HepG2 (cell line): Measurements from ENCODE around the gene UBE2I. TPM values are rescaled to one million over a fixed set of nuclear protein-coding genes. Genes with fewer than 3 reads are reported as not detected.
A peak's percentile ranks its signal among the peaks of the same experiment; 100 is the strongest.

ENCODE experiments used
- KAT2B ChIP-seq: fragments of 150-350 bp; IDR thresholded peaks from 2 replicates; pipeline ENCODE4 v1.6.1; 2014; ENCODE audit warnings: low read depth, low read length, borderline replicate concordance
- MEIS1 ChIP-seq: sonication (generic); formaldehyde crosslinking; IDR thresholded peaks from 2 replicates; pipeline ENCODE4 v1.9.0; 2021; ENCODE audit warnings: mild to moderate bottlenecking, missing genetic modification reagents, moderate library complexity, borderline replicate concordance
- NR2F6 ChIP-seq, 2 experiments: IDR thresholded peaks; 2 replicates each; pipeline ENCODE4 v1.6.1; 2016; ENCODE audit warnings: antibody characterized with exemption in 1 of 2, mild to moderate bottlenecking in 1 of 2
- RAD51 ChIP-seq: fragments of 450-650 bp; IDR thresholded peaks from 2 replicates; pipeline ENCODE4 v1.6.1; 2016; ENCODE audit warnings: borderline replicate concordance
- ZBED4 ChIP-seq: sonication (generic); formaldehyde crosslinking; IDR thresholded peaks from 2 replicates; pipeline ENCODE4 v1.4.0; 2020; ENCODE audit warnings: missing genetic modification reagents, borderline replicate concordance
- ZBTB25 ChIP-seq: IDR thresholded peaks from 2 replicates; pipeline ENCODE4 v1.6.1; 2018; ENCODE audit warnings: missing genetic modification reagents
- ZNF296 ChIP-seq: sonication (generic); formaldehyde crosslinking; conservative IDR thresholded peaks from 2 replicates; pipeline ENCODE4 v1.5.0; 2020; ENCODE audit warnings: mild to moderate bottlenecking, missing genetic modification reagents
- ZNF646 ChIP-seq: sonication (generic); formaldehyde crosslinking; IDR thresholded peaks from 2 replicates; pipeline ENCODE4 v1.9.0; 2021; ENCODE audit warnings: mild to moderate bottlenecking, missing genetic modification reagents
- polyA plus RNA-seq, 8 experiments: library from polyadenylated mRNA; depleted of rRNA in 3 of 8; stranded (reverse) in 7 of 8; unstranded in 1 of 8; fragments of >200 nt; fragmentation: Illumina TruSeq in 4 of 8; extraction: Trizol in 4 of 8; gene quantifications; 2 replicates each; pipeline versions ENCODE4 v1.2.1 to v1.2.3, GENCODE V29; 2011 to 2016; ENCODE audit warnings: low read depth in 4 of 8, missing spikeins in 1 of 8, mixed read lengths in 1 of 8; ENCODE audit not compliant: insufficient read depth in 1 of 8
- total RNA-seq, 5 experiments: library from RNA; depleted of rRNA; stranded (reverse); fragments of >200 nt; fragmentation: Illumina TruSeq; extraction: Trizol; gene quantifications; 2 replicates each; pipeline ENCODE4 v1.2.3, GENCODE V29; 2016; ENCODE audit warnings: low read depth in 1 of 5
- TF ChIP-seq, protein P1 (sequence below): IDR thresholded peaks from 2 replicates; pipeline ENCODE4 v1.6.1; 2016; ENCODE audit warnings: low read depth
- TF ChIP-seq, protein P2 (sequence below): sonication (generic); formaldehyde crosslinking; IDR thresholded peaks from 2 replicates; pipeline ENCODE4 v1.8.1; 2022; ENCODE audit warnings: mild to moderate bottlenecking, missing genetic modification reagents
- TF ChIP-seq, protein P3 (sequence below): sonication (generic); formaldehyde crosslinking; IDR thresholded peaks from 2 replicates; pipeline ENCODE4 v1.4.0; 2020; ENCODE audit warnings: missing genetic modification reagents

The UBE2I gene
- total and polyA plus RNA-seq, 2 of the 13 experiments (the other 11 are each of a cell fraction or from before 2014, with no cell fraction given), result 75.8 to 98.9 TPM

DNA sequence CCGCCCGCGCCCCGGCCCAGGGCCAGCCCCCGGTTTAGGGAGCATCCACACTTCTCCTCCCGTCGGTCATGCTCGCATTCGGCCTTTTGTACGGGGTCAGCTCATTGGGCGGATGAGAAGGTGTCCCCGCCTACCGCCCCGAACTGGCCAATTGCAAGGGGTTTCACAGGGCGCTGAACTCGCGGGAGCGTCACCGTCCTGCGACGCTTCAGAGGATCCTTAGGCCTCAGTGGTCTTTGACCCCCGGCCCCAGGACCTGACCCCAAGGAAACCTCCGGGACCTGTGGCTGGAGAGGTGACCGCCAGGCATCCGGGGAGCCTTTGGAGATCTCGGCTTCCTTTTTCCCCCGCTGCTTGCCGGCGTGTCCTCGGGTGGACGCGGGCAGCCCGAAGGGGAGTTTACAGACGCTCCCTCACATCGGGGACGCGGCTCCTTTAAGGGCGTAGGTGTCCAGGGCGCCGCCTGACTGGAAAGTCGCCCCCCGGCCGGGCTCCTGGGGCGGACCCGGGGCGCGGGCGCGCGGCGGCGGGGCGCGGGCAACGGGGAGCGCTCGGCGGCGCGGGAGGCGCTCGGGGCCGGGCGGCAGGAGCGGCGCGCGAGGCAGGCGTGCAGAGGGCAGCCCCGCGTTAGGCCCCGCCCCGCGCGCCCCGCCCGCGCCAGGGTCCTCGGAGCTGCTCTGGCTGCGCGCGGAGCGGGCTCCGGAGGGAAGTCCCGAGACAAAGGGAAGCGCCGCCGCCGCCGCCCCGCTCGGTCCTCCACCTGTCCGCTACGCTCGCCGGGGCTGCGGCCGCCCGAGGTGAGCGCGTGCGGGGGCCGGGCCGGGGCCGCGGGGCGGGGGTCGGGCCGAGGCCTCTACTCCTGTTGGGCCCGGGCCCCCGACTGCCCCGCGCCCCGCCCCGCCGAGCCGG lies at the start of gene UBE2I (continued):
- TF ChIP-seq ZNF646 (no peak), ZBED4 (CRISPR knock-in tag) (no peak), KAT2B (no peak), ZNF296 (peak; percentile 70; the same call in 1 of the 2 replicates), RAD51 (no peak), NR2F6 (IDR thresholded peaks at IDR 0.05) (no peak), NR2F6 (CRISPR knock-in tag; IDR thresholded peaks at IDR 0.05) (no peak), MEIS1 (peak; percentile 74; the same call in 1 of the 2 replicates), ZBTB25 (peak; percentile 85)
- TF ChIP-seq, protein P1, sequence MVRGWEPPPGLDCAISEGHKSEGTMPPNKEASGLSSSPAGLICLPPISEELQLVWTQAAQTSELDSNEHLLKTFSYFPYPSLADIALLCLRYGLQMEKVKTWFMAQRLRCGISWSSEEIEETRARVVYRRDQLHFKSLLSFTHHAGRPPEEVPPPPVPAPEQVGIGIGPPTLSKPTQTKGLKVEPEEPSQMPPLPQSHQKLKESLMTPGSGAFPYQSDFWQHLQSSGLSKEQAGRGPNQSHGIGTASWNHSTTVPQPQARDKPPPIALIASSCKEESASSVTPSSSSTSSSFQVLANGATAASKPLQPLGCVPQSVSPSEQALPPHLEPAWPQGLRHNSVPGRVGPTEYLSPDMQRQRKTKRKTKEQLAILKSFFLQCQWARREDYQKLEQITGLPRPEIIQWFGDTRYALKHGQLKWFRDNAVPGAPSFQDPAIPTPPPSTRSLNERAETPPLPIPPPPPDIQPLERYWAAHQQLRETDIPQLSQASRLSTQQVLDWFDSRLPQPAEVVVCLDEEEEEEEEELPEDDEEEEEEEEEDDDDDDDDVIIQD (CRISPR knock-in tag), result no peak
- TF ChIP-seq, protein P2, sequence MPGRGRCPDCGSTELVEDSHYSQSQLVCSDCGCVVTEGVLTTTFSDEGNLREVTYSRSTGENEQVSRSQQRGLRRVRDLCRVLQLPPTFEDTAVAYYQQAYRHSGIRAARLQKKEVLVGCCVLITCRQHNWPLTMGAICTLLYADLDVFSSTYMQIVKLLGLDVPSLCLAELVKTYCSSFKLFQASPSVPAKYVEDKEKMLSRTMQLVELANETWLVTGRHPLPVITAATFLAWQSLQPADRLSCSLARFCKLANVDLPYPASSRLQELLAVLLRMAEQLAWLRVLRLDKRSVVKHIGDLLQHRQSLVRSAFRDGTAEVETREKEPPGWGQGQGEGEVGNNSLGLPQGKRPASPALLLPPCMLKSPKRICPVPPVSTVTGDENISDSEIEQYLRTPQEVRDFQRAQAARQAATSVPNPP, result no peak
- TF ChIP-seq, protein P3, sequence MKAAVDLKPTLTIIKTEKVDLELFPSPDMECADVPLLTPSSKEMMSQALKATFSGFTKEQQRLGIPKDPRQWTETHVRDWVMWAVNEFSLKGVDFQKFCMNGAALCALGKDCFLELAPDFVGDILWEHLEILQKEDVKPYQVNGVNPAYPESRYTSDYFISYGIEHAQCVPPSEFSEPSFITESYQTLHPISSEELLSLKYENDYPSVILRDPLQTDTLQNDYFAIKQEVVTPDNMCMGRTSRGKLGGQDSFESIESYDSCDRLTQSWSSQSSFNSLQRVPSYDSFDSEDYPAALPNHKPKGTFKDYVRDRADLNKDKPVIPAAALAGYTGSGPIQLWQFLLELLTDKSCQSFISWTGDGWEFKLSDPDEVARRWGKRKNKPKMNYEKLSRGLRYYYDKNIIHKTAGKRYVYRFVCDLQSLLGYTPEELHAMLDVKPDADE (CRISPR knock-in tag), result no peak
